Suppressor macrophage (primary cell): ENCODE measurements around the gene CD3G.
A peak's percentile ranks its signal among the peaks of the same experiment; 100 is the strongest.
"Not testable (repeated sequence)": the region's sequence is repeated elsewhere in the genome, so short reads cannot be mapped to it uniquely, and the experiment has no call there.

Source experiments
- DNase-seq, 4 experiments: peaks; one replicate each; pipeline ENCODE4 v3.0.0-alpha.2; 2020 to 2022

CD3G gene

DNA sequence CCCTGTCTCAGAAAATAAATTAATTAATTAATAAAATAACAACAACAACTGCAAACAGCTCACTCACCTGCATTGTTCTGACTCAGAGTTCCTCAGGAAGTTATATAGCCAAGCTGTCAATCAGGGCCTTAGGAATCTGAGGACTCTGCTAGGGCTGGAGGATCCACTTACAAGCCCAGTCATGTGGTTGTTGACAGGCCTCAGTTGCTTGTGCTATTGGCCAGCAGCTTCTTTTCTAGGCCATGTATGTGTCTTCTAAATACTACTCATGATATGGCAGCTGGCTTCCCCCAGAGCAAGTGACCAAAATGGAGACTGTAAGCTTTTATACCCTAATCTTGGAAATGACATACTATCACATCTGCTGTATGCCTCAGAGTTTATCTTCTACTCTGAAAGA, 36.4 kb downstream of the CD3G start:
- no peak for DNase-seq

GRCh38 chr11:118382954-118383353, 38.8 kb downstream of the CD3G start:
- DNase-seq = no peak

DNA sequence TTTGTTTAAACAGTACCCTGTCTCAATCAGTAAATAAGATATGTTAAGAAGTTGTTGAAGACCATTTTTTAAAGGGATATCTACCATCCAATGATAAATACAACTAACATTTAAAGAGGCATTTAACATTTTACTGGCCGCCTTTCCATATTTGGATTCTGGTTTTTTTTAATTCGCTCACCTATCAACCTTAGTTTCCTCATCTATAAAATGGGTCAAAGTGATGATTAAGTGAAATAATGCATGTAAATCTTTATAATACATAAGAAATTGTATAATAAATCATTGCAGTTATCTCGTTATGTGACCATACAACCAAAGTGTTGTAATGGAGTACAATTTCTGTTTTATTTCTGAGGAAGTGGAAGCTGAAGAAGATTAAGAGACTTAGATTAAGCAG, 39.5 kb downstream of the CD3G start:
- no peak for DNase-seq

- no peak for DNase-seq
Observed at GRCh38 chr11:118396097-118396501, 52.0 kb downstream of the CD3G start.

DNA sequence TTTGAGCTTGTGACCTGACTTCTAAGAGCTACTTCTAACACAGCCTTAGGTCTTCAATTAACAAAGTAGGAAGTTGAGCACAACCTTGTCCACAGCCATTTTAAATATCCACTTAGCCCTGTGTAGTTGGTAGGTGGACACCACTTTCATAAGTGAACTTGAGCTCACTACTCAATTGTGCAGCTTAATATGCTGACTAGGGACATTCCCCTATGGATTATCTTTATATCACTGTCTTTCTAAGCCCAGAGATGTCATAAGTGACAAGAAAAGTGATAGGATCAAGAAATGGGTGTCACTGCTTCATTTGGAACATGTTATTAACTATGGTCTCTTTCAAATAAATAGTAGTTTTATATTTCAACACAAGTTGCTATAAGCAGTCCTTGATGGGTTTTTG, 53.3 kb downstream of the CD3G start:
- no peak for DNase-seq

- peak in 1 of 4 experiments; percentile 3 for DNase-seq
Observed at GRCh38 chr11:118398791-118399559, 54.8 kb downstream of the CD3G start.

DNA sequence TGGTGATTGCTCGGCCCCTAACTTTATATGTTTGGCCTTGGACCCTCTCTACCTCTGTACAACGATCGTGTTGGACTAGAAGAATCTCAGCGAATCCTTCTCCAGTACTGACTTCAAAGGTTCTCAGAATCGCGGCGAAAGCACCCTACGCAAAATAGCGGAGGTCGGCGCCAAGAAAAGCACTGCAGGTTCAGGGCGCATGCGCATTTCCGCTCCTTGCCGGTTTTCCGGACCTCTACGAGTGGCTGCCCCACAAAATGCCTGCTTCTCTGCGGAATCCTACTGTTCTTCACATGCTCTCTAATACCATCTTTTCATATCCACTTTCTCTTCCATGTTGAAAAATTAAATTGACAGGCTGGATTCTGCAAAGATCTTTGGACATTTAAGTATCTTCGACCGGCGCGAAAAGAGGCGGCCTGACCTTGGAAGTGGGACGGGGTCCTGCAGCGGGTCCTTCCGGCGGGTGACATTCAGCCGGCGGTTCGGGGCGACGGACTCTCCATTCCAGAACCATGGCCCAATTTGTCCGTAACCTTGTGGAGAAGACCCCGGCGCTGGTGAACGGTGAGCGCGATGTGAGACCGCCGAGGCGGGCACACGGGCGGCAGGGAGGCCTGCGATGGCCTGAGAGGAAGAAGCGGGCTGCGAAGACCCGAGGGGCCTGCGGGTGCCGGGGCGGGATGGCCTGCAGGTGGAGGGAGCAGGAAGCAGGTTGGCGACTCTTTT, 57.2 kb downstream of the CD3G start, which contains the start of gene ATP5MG:
TSS of gene ATP5MG (plus strand) at position 456 of the 729 bp plus-strand sequence. CDS start at position 516, 60 bp downstream.
- DNase-seq = peak; percentile 96 to 98 (median 96)

GRCh38 chr11:118401880-118402590, 57.9 kb downstream of the CD3G start:
- DNase-seq = peak; percentile 28 to 60 (median 36)

GRCh38 chr11:118402594-118402993, 58.5 kb downstream of the CD3G start:
- not testable (repeated sequence) for DNase-seq
